SK-N-SH treated with all-trans-retinoic acid at 6 μM for 48 hours (cell line): Measurements from ENCODE around the gene KIF26A.

Experiments
- ARNTL ChIP-seq: fragments of 450-650 bp; formaldehyde crosslinking; IDR thresholded peaks from 2 replicates; pipeline ENCODE4 v1.5.0; 2020; ENCODE audit warnings: low read depth, mild to moderate bottlenecking, moderate library complexity, borderline replicate concordance
- CREB5 ChIP-seq: fragments of 250-450 bp; sonication (Bioruptor Pico); IDR thresholded peaks from 2 replicates; pipeline ENCODE4 v1.5.1; 2020; ENCODE audit warnings: low read depth, mild to moderate bottlenecking, moderate library complexity
- CSRNP3 ChIP-seq: fragments of 250-450 bp; sonication (Bioruptor Pico); IDR thresholded peaks from 2 replicates; pipeline ENCODE4 v1.5.1; 2021; ENCODE audit warnings: mild to moderate bottlenecking, moderate library complexity
- ISL1 ChIP-seq: fragments of 250-450 bp; sonication (Bioruptor Pico); IDR thresholded peaks from 2 replicates; pipeline ENCODE4 v2.1.2; 2022; ENCODE audit warnings: mild to moderate bottlenecking, moderate library complexity
- OSR1 ChIP-seq: fragments of 250-450 bp; sonication (Bioruptor Pico); IDR thresholded peaks from 2 replicates; pipeline ENCODE4 v1.8.0; 2022; ENCODE audit warnings: moderate library complexity, mild to moderate bottlenecking, inconsistent platforms
- PATZ1 ChIP-seq: fragments of 250-450 bp; sonication (Bioruptor Pico); IDR thresholded peaks from 2 replicates; pipeline ENCODE4 v1.8.0; 2020; ENCODE audit warnings: mild to moderate bottlenecking, moderate library complexity, borderline replicate concordance
- RARB ChIP-seq: fragments of 250-450 bp; sonication (Bioruptor Pico); IDR thresholded peaks from 2 replicates; pipeline ENCODE4 v1.8.0; 2021; ENCODE audit warnings: mild to moderate bottlenecking, moderate library complexity
- SNAI2 ChIP-seq: fragments of 250-450 bp; sonication (Bioruptor Pico); IDR thresholded peaks from 2 replicates; pipeline ENCODE4 v1.5.0; 2020; ENCODE audit warnings: mild to moderate bottlenecking, moderate library complexity
- TCF4 ChIP-seq: fragments of 250-450 bp; sonication (Bioruptor Pico); IDR thresholded peaks from 2 replicates; pipeline ENCODE4 v1.8.0; 2021; ENCODE audit warnings: mild to moderate bottlenecking, moderate library complexity, borderline replicate concordance
- TOX ChIP-seq: fragments of 250-450 bp; sonication (Bioruptor Pico); IDR thresholded peaks from 2 replicates; pipeline ENCODE4 v1.8.0; 2021; ENCODE audit warnings: mild to moderate bottlenecking, moderate library complexity, borderline replicate concordance
- ZFP3 ChIP-seq: fragments of 250-450 bp; sonication (Bioruptor Pico); IDR thresholded peaks from 2 replicates; pipeline ENCODE4 v1.5.0; 2020; ENCODE audit warnings: mild to moderate bottlenecking, moderate library complexity

- TF ChIP-seq CREB5 (CRISPR knock-in tag) (no peak), TOX (CRISPR knock-in tag) (no peak), CSRNP3 (CRISPR knock-in tag) (no peak), ARNTL (CRISPR knock-in tag) (no peak), OSR1 (CRISPR knock-in tag) (no peak), RARB (CRISPR knock-in tag) (no peak), PATZ1 (no peak), TCF4 (no peak), ZFP3 (CRISPR knock-in tag) (no peak), ISL1 (CRISPR knock-in tag) (no peak), SNAI2 (CRISPR knock-in tag) (no peak)
Observed at GRCh38 chr14:104186575-104186974, 48.2 kb downstream of the KIF26A start.
